Measurements from ENCODE around the gene EYS. TPM values are rescaled to one million over a fixed set of nuclear protein-coding genes. Genes with fewer than 3 reads are reported as not detected.

EYS gene
- total and polyA plus RNA-seq, 9 of the 15 experiments (the other 6 are each of a cell fraction or from before 2014, with no cell fraction given) = 0.03 to 0.36 (median 0.10) TPM; not detected in 2

DNA sequence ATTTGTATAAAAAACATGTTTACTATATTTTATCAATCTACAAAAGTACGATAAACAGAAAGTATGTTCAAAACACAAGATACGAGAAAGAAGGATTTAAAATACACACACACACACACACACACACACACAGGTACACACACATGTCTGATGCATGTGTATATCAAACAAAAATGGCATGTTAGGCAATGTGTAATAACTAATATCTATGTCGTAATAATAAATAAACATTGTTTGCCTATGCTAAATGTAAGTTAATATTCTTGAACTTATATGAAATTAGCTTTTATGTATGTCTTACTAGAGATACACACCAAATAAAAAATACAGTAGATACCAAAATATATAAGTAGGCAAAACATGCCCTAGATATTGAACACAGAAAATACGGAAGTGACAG, 894.9 kb downstream of the EYS start:
- no peak overlapping the region for H2AFZ ChIP-seq (ENCODE audit: low read depth, low read length)
- no TSS peak for BruUV-seq (replicated peaks)
- WGBS (ENCODE audit: insufficient coverage, low coverage, missing lambda C conversion rate) = 5% methylated on average over 4 of the region's 4 CpGs
- H3K9me3 ChIP-seq (replicated peaks; ENCODE audit: control insufficient read depth, insufficient read depth, low read depth, low read length) = no peaks in the 10 kb centered on the region
- no peak overlapping the region for H3K27ac ChIP-seq (ENCODE audit: extremely low read depth, low read depth, low read length)
- no peaks in the 10 kb centered on the region for H3K4me1 ChIP-seq (replicated peaks in 1 of 2; ENCODE audit: control insufficient read depth in 2 of 2, insufficient read depth in 2 of 2, low read length in 2 of 2)
- H3K36me3 ChIP-seq (ENCODE audit: control insufficient read depth, insufficient read depth, low read length) = no peaks in the 10 kb centered on the region
- intact Hi-C loops (cut with micrococcal nuclease) (no loop called here), in situ Hi-C loops (cut with MboI) (no loop called here)
- H3K79me2 ChIP-seq (ENCODE audit: control insufficient read depth, insufficient read depth, low read length) = no peaks in the 10 kb centered on the region
- TF ChIP-seq USF1 (CRISPR knock-in tag; IDR thresholded peaks at IDR 0.05) (no peak), SMC3 (conservative IDR thresholded peaks at IDR 0.05; ENCODE audit: insufficient read depth, low read depth, low read length) (no peak), SNIP1 (IDR thresholded peaks at IDR 0.05; ENCODE audit: low read depth) (no peak), RFX1 (IDR thresholded peaks at IDR 0.05) (no peak), TCF7 (IDR thresholded peaks at IDR 0.05; ENCODE audit: borderline replicate concordance) (no peak), HDAC3 (IDR thresholded peaks at IDR 0.05; ENCODE audit: borderline replicate concordance, partially characterized antibody) (no peak), JUNB (CRISPR knock-in tag; conservative IDR thresholded peaks at IDR 0.05) (no peak), NCOR1 (IDR thresholded peaks at IDR 0.05) (no peak), FOXP1 (CRISPR knock-in tag; IDR thresholded peaks at IDR 0.05) (no peak), CAMTA2 (CRISPR knock-in tag; conservative IDR thresholded peaks at IDR 0.05) (no peak), YBX1 (IDR thresholded peaks at IDR 0.05) (no peak)
- TF ChIP-seq, protein P1, sequence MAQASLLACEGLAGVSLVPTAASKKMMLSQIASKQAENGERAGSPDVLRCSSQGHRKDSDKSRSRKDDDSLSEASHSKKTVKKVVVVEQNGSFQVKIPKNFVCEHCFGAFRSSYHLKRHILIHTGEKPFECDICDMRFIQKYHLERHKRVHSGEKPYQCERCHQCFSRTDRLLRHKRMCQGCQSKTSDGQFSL (CRISPR knock-in tag; IDR thresholded peaks at IDR 0.05) = no peak
- TF ChIP-seq, protein P1 (tag; IDR thresholded peaks at IDR 0.05) = no peak
- DNase-seq (ENCODE audit: extremely low read depth in 1 of 4, low spot score in 3 of 4) (no peak), FAIRE-seq (no peak), ATAC-seq (no peak)
- H3K27me3 ChIP-seq (ENCODE audit: control insufficient read depth in 2 of 2, insufficient read depth in 2 of 2, low read length in 2 of 2) = no peaks in the 10 kb centered on the region
- no peaks in the 10 kb centered on the region for H4K20me1 ChIP-seq (replicated peaks; ENCODE audit: control insufficient read depth, insufficient read depth, low read length)
- POLR2A ChIA-PET = no interaction called here
- H3K4me2 ChIP-seq (ENCODE audit: insufficient read depth, low read length) = no peak overlapping the region
- H3K9me1 ChIP-seq (ENCODE audit: control insufficient read depth, insufficient read depth, low read length) = no peaks in the 10 kb centered on the region
- H3K4me3 ChIP-seq = no peak overlapping the region
- H3K9ac ChIP-seq (ENCODE audit: insufficient read depth in 1 of 2, low read depth in 2 of 2, low read length in 2 of 2) = no peak overlapping the region
- CTCF ChIA-PET (ENCODE audit: low intra/inter-chr PET ratio) = no interaction called here
